Type B pancreatic cell (in vitro differentiated cells): ENCODE data around the gene TRIM67. TPM values are rescaled to one million over a fixed set of nuclear protein-coding genes. Genes with fewer than 3 reads are reported as not detected.
"Not testable (repeated sequence)": the region's sequence is repeated elsewhere in the genome, so short reads cannot be mapped to it uniquely, and the experiment has no call there.

ENCODE experiments used
- DNase-seq: peaks from one replicate; pipeline ENCODE4 v3.0.0; 2021; ENCODE audit warnings: mixed read lengths; ENCODE audit not compliant: unreplicated experiment; ENCODE audit errors: extremely low spot score
- H3K27ac Mint-ChIP-seq: 2 replicates; pipeline ENCODE4 v1.8.0; 2021; ENCODE audit warnings: mild to moderate bottlenecking, mixed read lengths
- H3K27me3 Mint-ChIP-seq: 2 replicates; pipeline ENCODE4 v1.8.0; 2021; ENCODE audit warnings: mixed read lengths
- H3K36me3 Mint-ChIP-seq: 2 replicates; pipeline ENCODE4 v1.8.0; 2021; ENCODE audit warnings: mixed read lengths
- H3K4me1 Mint-ChIP-seq: one replicate; pipeline ENCODE4 v1.8.0; 2021; ENCODE audit warnings: mixed read lengths; ENCODE audit not compliant: unreplicated experiment
- H3K4me3 Mint-ChIP-seq: 2 replicates; pipeline ENCODE4 v1.8.0; 2021; ENCODE audit warnings: mild to moderate bottlenecking, mixed read lengths
- H3K9me3 Mint-ChIP-seq: 2 replicates; pipeline ENCODE4 v1.8.0; 2021; ENCODE audit warnings: mixed read lengths
- total RNA-seq: library from RNA; stranded (reverse); gene quantifications from 2 replicates; pipeline ENCODE4 v1.2.1, GENCODE V29; 2021; ENCODE audit warnings: low replicate concordance
- TF ChIP-seq, protein P1 (sequence below): fragments of 200-600 bp; sonication (generic); conservative IDR thresholded peaks from 2 replicates; pipeline ENCODE4 v1.5.0; 2021; ENCODE audit warnings: antibody characterized with exemption, mild to moderate bottlenecking

Gene TRIM67
- total RNA-seq, 1 donor from 2014 or later = 0.65 TPM

DNA sequence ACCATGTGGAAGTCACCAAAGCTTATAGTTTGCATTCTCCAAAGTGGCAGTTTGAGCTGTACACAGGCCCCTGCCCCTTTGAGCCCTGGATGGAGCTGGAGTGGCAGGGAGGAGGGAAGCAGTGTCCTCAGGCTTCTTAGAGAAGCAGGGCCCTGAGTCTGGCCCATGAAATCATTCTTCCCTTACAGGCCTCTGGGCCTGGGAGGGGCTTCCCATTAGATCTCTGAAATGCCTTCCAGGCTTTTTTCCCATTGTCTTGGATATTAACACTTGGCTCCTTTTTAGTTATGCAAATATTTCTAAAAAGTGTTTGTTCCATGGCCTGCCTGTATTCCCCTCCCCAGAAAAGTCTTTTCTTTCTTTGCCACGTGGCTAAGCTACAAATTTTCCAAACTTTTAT lies 10.0 kb upstream of the TRIM67 start:
- H3K36me3 Mint-ChIP-seq = no peaks in the 10 kb centered on the region
- peaks cover 37% of the 10 kb centered on the region for H3K27me3 Mint-ChIP-seq
- TF ChIP-seq, protein P1, sequence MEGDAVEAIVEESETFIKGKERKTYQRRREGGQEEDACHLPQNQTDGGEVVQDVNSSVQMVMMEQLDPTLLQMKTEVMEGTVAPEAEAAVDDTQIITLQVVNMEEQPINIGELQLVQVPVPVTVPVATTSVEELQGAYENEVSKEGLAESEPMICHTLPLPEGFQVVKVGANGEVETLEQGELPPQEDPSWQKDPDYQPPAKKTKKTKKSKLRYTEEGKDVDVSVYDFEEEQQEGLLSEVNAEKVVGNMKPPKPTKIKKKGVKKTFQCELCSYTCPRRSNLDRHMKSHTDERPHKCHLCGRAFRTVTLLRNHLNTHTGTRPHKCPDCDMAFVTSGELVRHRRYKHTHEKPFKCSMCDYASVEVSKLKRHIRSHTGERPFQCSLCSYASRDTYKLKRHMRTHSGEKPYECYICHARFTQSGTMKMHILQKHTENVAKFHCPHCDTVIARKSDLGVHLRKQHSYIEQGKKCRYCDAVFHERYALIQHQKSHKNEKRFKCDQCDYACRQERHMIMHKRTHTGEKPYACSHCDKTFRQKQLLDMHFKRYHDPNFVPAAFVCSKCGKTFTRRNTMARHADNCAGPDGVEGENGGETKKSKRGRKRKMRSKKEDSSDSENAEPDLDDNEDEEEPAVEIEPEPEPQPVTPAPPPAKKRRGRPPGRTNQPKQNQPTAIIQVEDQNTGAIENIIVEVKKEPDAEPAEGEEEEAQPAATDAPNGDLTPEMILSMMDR = no peak
- H3K4me1 Mint-ChIP-seq = no peaks in the 10 kb centered on the region
- H3K9me3 Mint-ChIP-seq = peaks cover 4% of the 10 kb centered on the region
- no peak overlapping the region for H3K27ac Mint-ChIP-seq
- no peak for DNase-seq
- H3K4me3 Mint-ChIP-seq = no peak overlapping the region

- H3K4me1 Mint-ChIP-seq = no peaks in the 10 kb centered on the region
- no peak overlapping the region for H3K27ac Mint-ChIP-seq
- H3K27me3 Mint-ChIP-seq = peaks cover 45% of the 10 kb centered on the region
- TF ChIP-seq, protein P1 = no peak
- no peak for DNase-seq
- H3K9me3 Mint-ChIP-seq = peaks cover 4% of the 10 kb centered on the region
- no peaks in the 10 kb centered on the region for H3K36me3 Mint-ChIP-seq
- H3K4me3 Mint-ChIP-seq = no peak overlapping the region
Observed at GRCh38 chr1:231153726-231154125, 8.1 kb upstream of the TRIM67 start.

DNA sequence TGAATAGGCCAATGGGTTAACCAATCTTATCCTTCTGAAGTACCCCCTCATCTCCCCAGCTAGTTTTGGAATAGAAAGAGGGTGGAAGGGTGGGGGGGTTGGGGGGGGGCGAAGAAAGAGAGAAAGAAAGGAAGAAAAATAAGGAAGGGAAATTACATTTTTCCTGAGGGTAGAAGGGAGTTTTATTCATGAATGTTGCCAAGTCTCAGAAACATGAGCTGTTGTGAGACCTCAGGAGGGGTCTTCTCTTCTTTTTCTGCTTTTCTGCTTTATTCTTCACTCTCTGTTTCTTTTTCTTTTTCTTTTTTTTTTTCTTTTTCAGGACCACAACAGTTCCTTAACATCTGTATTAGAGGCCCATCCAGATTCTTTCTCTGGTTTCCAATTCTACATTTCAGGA lies 6.0 kb upstream of the TRIM67 start:
- no peak for DNase-seq
- H3K27ac Mint-ChIP-seq = no peak overlapping the region
- peaks cover 4% of the 10 kb centered on the region for H3K9me3 Mint-ChIP-seq
- no peaks in the 10 kb centered on the region for H3K36me3 Mint-ChIP-seq
- no peaks in the 10 kb centered on the region for H3K4me1 Mint-ChIP-seq
- TF ChIP-seq, protein P1 = no peak
- no peak overlapping the region for H3K4me3 Mint-ChIP-seq
- H3K27me3 Mint-ChIP-seq = peaks cover 59% of the 10 kb centered on the region

DNA sequence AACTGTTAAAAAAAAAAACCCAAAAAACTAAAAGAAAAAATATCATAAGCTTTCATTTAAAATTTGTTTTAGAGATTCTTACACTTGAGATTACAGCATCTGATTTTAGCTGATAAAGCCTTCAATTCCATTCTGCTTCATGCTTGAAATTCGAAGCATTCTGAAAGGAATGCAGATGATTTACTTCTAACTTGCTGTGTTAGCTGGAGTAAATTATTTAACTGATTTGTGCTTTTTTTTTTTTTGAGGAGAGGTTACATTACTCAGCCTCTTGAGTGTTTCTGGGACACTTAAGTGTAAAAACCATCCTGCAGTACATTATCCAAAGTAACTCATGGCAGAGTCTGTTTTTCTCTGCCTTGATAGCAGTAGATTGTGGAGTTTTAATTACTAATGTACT lies 4.5 kb upstream of the TRIM67 start:
- DNase-seq = no peak
- Mint-ChIP-seq H3K9me3 (no peaks in the 10 kb centered on the region), H3K27me3 (peaks cover 67% of the 10 kb centered on the region), H3K4me3 (no peak overlapping the region), H3K27ac (no peak overlapping the region), H3K36me3 (no peaks in the 10 kb centered on the region), H3K4me1 (no peaks in the 10 kb centered on the region)
- TF ChIP-seq, protein P1 = no peak

- not testable (repeated sequence) for H3K27ac Mint-ChIP-seq, H3K4me3 Mint-ChIP-seq, H3K4me1 Mint-ChIP-seq, H3K36me3 Mint-ChIP-seq, DNase-seq, H3K9me3 Mint-ChIP-seq
- H3K27me3 Mint-ChIP-seq = peaks cover 69% of the 10 kb centered on the region
Observed at GRCh38 chr1:231158141-231158540, 3.7 kb upstream of the TRIM67 start.

GRCh38 chr1:231159202-231159962 lies 2.5 kb upstream of the TRIM67 start:
- peaks cover 69% of the 10 kb centered on the region for H3K27me3 Mint-ChIP-seq
- no peak overlapping the region for H3K4me3 Mint-ChIP-seq
- H3K4me1 Mint-ChIP-seq = no peaks in the 10 kb centered on the region
- H3K36me3 Mint-ChIP-seq = no peaks in the 10 kb centered on the region
- no peak overlapping the region for H3K27ac Mint-ChIP-seq
- H3K9me3 Mint-ChIP-seq = no peaks in the 10 kb centered on the region
- TF ChIP-seq, protein P1 = no peak
- no peak for DNase-seq
